GM18909 (cell line): ENCODE measurements around the gene RAB7B.

ENCODE experiments used
- ATAC-seq: cut with Tn5 transposase; IDR thresholded peaks from one replicate; pipeline ENCODE4 v1.9.1; 2021; ENCODE audit warnings: mild to moderate bottlenecking; ENCODE audit not compliant: unreplicated experiment, poor library complexity

RAB7B gene

GRCh38 chr1:206023695-206024094, 20.5 kb upstream of the RAB7B start, which contains the start of gene CTSE:
CTSE (minus strand) TSS chr1:206023895; CDS start chr1:206023791, 104 bp downstream.
- ATAC-seq = no peak

GRCh38 chr1:206022766-206023165, 19.6 kb upstream of the RAB7B start:
- no peak for ATAC-seq

GRCh38 chr1:206021626-206022365, 18.6 kb upstream of the RAB7B start:
- ATAC-seq = no peak

- no peak for ATAC-seq
Observed at GRCh38 chr1:206021008-206021625, 17.9 kb upstream of the RAB7B start.

GRCh38 chr1:206020393-206021007, 17.3 kb upstream of the RAB7B start:
- no peak for ATAC-seq

- ATAC-seq = no peak
Observed at GRCh38 chr1:206015071-206015470, 11.9 kb upstream of the RAB7B start.

- ATAC-seq = no peak
Observed at GRCh38 chr1:206014601-206015000, 11.4 kb upstream of the RAB7B start.

GRCh38 chr1:206013026-206013795, 10.0 kb upstream of the RAB7B start:
- ATAC-seq = no peak

GRCh38 chr1:206012086-206012859, 9.1 kb upstream of the RAB7B start:
- peak; percentile 96 for ATAC-seq

GRCh38 chr1:206011057-206011456, 7.9 kb upstream of the RAB7B start:
- ATAC-seq = no peak

GRCh38 chr1:206010060-206010459, 6.9 kb upstream of the RAB7B start:
- ATAC-seq = no peak

- no peak for ATAC-seq
Observed at GRCh38 chr1:206006946-206007345, 3.8 kb upstream of the RAB7B start.

GRCh38 chr1:206005778-206006180, 2.6 kb upstream of the RAB7B start:
- no peak for ATAC-seq

- ATAC-seq = no peak
Observed at GRCh38 chr1:206005234-206005633, 2.0 kb upstream of the RAB7B start.

GRCh38 chr1:206004826-206005225, 1.6 kb upstream of the RAB7B start:
- no peak for ATAC-seq

- no peak for ATAC-seq
Observed at GRCh38 chr1:206003854-206004800, 932 bp upstream of the RAB7B start.

- no peak for ATAC-seq
Observed at GRCh38 chr1:206002160-206002559, 1.0 kb downstream of the RAB7B start.

- no peak for ATAC-seq
Observed at GRCh38 chr1:206001476-206001888, 1.7 kb downstream of the RAB7B start.
